HCT116 (cell line): Measurements from ENCODE around the gene GTF3C4. TPM values are rescaled to one million over a fixed set of nuclear protein-coding genes. Genes with fewer than 3 reads are reported as not detected.

Experiments
- ATAC-seq: fragments of 200-7000 bp; cut with Tn5 transposase; 2 replicates; pipeline ENCODE4 v1.9.1; 2020; ENCODE audit warnings: mild to moderate bottlenecking, moderate library complexity
- BruUV-seq: library from RNA; stranded (reverse); fragments of 400-500 nt; replicated peaks from 2 replicates; lab custom pipeline; 2021; lab: Mats Ljungman, UMichigan
- CTCF ChIA-PET: fragments of 300-600 bp; sonication (Branson Sonifier 250); formaldehyde crosslinking; loops from one replicate; lab custom pipeline; 2021; ENCODE audit warnings: antibody characterized with exemption; lab: Charles Lee
- POLR2A ChIA-PET: fragments of 300-600, 350-600 bp; sonication (Branson Sonifier 250); formaldehyde crosslinking; loops from one replicate; lab custom pipeline; 2021; ENCODE audit warnings: antibody characterized with exemption; lab: Charles Lee
- RAD21 ChIA-PET, 2 experiments: fragments of 300-600 bp; sonication (Branson Sonifier 250); formaldehyde crosslinking; loops; one replicate each; lab custom pipeline; 2023; ENCODE audit warnings: low total read pairs in 2 of 2; ENCODE audit not compliant: uncharacterized antibody in 2 of 2, unreplicated experiment in 2 of 2, low non-redundant PET in 1 of 2; lab: Charles Lee
- DNase-seq: peaks from one replicate; pipeline ENCODE4 v3.0.0-alpha.2; 2010; ENCODE audit warnings: low read depth, low spot score
- H2AFZ ChIP-seq: fragments of 200-600 bp; shearing (Covaris generic), sonication (generic); 2 replicates; pipeline ENCODE4 v1.6.1; 2017; ENCODE audit warnings: low read depth, mixed run types, mixed read lengths, antibody characterized with exemption, low read length; ENCODE audit not compliant: poor library complexity, severe bottlenecking
- H3K27ac ChIP-seq: 2 replicates; pipeline ENCODE4 v1.5.1; 2012; ENCODE audit warnings: low read depth, low read length
- H3K27me3 ChIP-seq: fragments of 200-600 bp; sonication (generic); 2 replicates; pipeline ENCODE4 v1.6.1; 2016; ENCODE audit warnings: mixed run types, low read length, mixed read lengths; ENCODE audit not compliant: insufficient read depth
- H3K36me3 ChIP-seq, 2 experiments: fragments of 200-500 bp in 1 of 2; fragments of 200-600 bp in 1 of 2; sonication (Bioruptor generic) in 1 of 2; sonication (generic) in 1 of 2; 2 replicates each; pipeline versions ENCODE4 v1.5.1 to v1.6.1; 2014 to 2016; ENCODE audit warnings: low read length in 2 of 2, inconsistent platforms in 1 of 2, mixed read lengths in 1 of 2, mixed run types in 1 of 2; ENCODE audit not compliant: insufficient read depth in 2 of 2, control insufficient read depth in 1 of 2
- H3K4me1 ChIP-seq, 2 experiments: fragments of 200-600 bp in 1 of 2; sonication (generic) in 1 of 2; 2 replicates each; pipeline versions ENCODE4 v1.5.1 to v1.6.1; 2012 to 2017; ENCODE audit warnings: low read length in 2 of 2, inconsistent platforms in 1 of 2, mild to moderate bottlenecking in 1 of 2, mixed read lengths in 1 of 2, mixed run types in 1 of 2, moderate library complexity in 1 of 2; ENCODE audit not compliant: insufficient read depth in 2 of 2, control insufficient read depth in 1 of 2
- H3K4me2 ChIP-seq: fragments of 200-600 bp; sonication (generic); 2 replicates; pipeline ENCODE4 v1.6.1; 2017; ENCODE audit warnings: mixed run types, low read length, mixed read lengths
- H3K4me3 ChIP-seq, 2 experiments: fragments of 200-600 bp in 1 of 2; sonication (generic) in 1 of 2; replicated peaks in 1 of 2; 2 replicates each; pipeline ENCODE4 v1.5.1; 2011 to 2016; ENCODE audit warnings: low read length in 2 of 2, control low read depth in 1 of 2, low read depth in 1 of 2, mild to moderate bottlenecking in 1 of 2, mixed read lengths in 1 of 2, mixed run types in 1 of 2
- H3K79me2 ChIP-seq: fragments of 200-600 bp; sonication (generic); 2 replicates; pipeline ENCODE4 v1.6.1; 2017; ENCODE audit warnings: mild to moderate bottlenecking, mixed run types, low read length, moderate library complexity, mixed read lengths; ENCODE audit not compliant: insufficient read depth
- H3K9ac ChIP-seq: fragments of 200-600 bp; sonication (generic); 2 replicates; pipeline ENCODE4 v1.6.1; 2016; ENCODE audit warnings: low read length, mixed read lengths
- H3K9me2 ChIP-seq: fragments of 200-600 bp; sonication (generic), shearing (Covaris generic); 2 replicates; pipeline ENCODE4 v1.6.1; 2017; ENCODE audit warnings: mixed run types, mild to moderate bottlenecking, moderate library complexity; ENCODE audit not compliant: insufficient read depth
- H3K9me3 ChIP-seq, 2 experiments: fragments of 200-500 bp in 1 of 2; fragments of 200-600 bp in 1 of 2; sonication (Bioruptor generic) in 1 of 2; sonication (generic) in 1 of 2; 2 replicates each; pipeline ENCODE4 v1.6.1; 2014 to 2017; ENCODE audit warnings: low read length in 2 of 2, mixed read lengths in 2 of 2, inconsistent platforms in 1 of 2, low read depth in 1 of 2, mild to moderate bottlenecking in 1 of 2, mixed run types in 1 of 2, moderate library complexity in 1 of 2; ENCODE audit not compliant: control insufficient read depth in 1 of 2, insufficient read depth in 1 of 2
- H4K20me1 ChIP-seq: fragments of 200-600 bp; sonication (generic), shearing (Covaris generic); 2 replicates; pipeline ENCODE4 v1.6.1; 2017; ENCODE audit warnings: mixed run types, mild to moderate bottlenecking, moderate library complexity; ENCODE audit not compliant: insufficient read depth
- EGR1 ChIP-seq: IDR thresholded peaks from 2 replicates; pipeline ENCODE4 v1.6.1; 2012; ENCODE audit warnings: low read depth
- EZH2phosphoT487 ChIP-seq: fragments of 200-600 bp; IDR thresholded peaks from 2 replicates; pipeline ENCODE4 v1.6.1; 2018; ENCODE audit warnings: antibody characterized with exemption, borderline replicate concordance
- FOSL1 ChIP-seq: IDR thresholded peaks from 2 replicates; pipeline ENCODE4 v1.6.1; 2012; ENCODE audit warnings: low read depth
- JUND ChIP-seq: IDR thresholded peaks from 2 replicates; pipeline ENCODE4 v1.6.1; 2012
- POLR2A ChIP-seq: IDR thresholded peaks from 2 replicates; pipeline ENCODE4 v1.7.0; 2011; ENCODE audit warnings: borderline replicate concordance; ENCODE audit not compliant: insufficient read depth, insufficient read length; ENCODE audit errors: extremely low read depth
- RAD21 ChIP-seq: IDR thresholded peaks from 2 replicates; pipeline ENCODE4 v1.6.1; 2012; ENCODE audit warnings: low read depth, mild to moderate bottlenecking
- REST ChIP-seq: IDR thresholded peaks from 2 replicates; pipeline ENCODE4 v1.6.1; 2012; ENCODE audit warnings: low read depth
- SIN3A ChIP-seq: IDR thresholded peaks from 2 replicates; pipeline ENCODE4 v1.6.1; 2012; ENCODE audit warnings: low read depth
- TCF7L2 ChIP-seq: IDR thresholded peaks from 2 replicates; pipeline ENCODE4 v1.7.0; 2011; ENCODE audit warnings: borderline replicate concordance, inconsistent platforms; ENCODE audit not compliant: insufficient read depth, insufficient read length; ENCODE audit errors: extremely low read depth
- YY1 ChIP-seq: IDR thresholded peaks from 2 replicates; pipeline ENCODE4 v1.6.1; 2011; ENCODE audit warnings: low read length, low read depth, moderate library complexity, mild to moderate bottlenecking; ENCODE audit not compliant: insufficient replicate concordance; ENCODE audit errors: extremely low read depth
- ZFX ChIP-seq: fragments of 450-650 bp; IDR thresholded peaks from 2 replicates; pipeline ENCODE4 v1.6.1; 2017
- ZNF274 ChIP-seq: fragments of 200-500 bp; sonication (Bioruptor generic); IDR thresholded peaks from 2 replicates; pipeline ENCODE4 v1.6.1; 2014; ENCODE audit warnings: mild to moderate bottlenecking, low read depth, low read length, inconsistent platforms
- intact Hi-C: fragments of 100-400 bp; cut with micrococcal nuclease; formaldehyde crosslinking; loops from 2 replicates; pipeline ENCODE4 v1.10.0; 2022
- total RNA-seq: library from RNA; stranded (reverse); gene quantifications from one replicate; pipeline ENCODE4 v1.2.1, GENCODE V29; 2021; ENCODE audit not compliant: unreplicated experiment

GTF3C4 gene
- total RNA-seq, 1 experiment from 2014 or later, result 26.4 TPM

- ATAC-seq, result peak; percentile 32; the same call in 1 of the 2 replicates
- ChIA-PET POLR2A (no interaction called here), CTCF (no interaction called here), RAD21 (no interaction called here)
- H3K79me2 ChIP-seq, result no peaks in the 10 kb centered on the region; the same call in 1 of the 2 replicates
- H4K20me1 ChIP-seq, result no peaks in the 10 kb centered on the region
- no TSS peak for BruUV-seq
- no peak overlapping the region for H3K9ac ChIP-seq
- no peak for DNase-seq
- no peak overlapping the region for H3K4me3 ChIP-seq
- H3K9me3 ChIP-seq, result no peaks in the 10 kb centered on the region
- H3K4me2 ChIP-seq, result no peak overlapping the region
- H3K27me3 ChIP-seq, result no peaks in the 10 kb centered on the region
- intact Hi-C loops, result no loop called here
- no peaks in the 10 kb centered on the region for H3K9me2 ChIP-seq
- peaks cover 18 to 55% of the 10 kb centered on the region in 2 experiments for H3K36me3 ChIP-seq
- no peaks in the 10 kb centered on the region for H3K4me1 ChIP-seq
- H2AFZ ChIP-seq, result no peak overlapping the region
- no peak for TF ChIP-seq YY1
- TF ChIP-seq EGR1, result no peak
- no peak for TF ChIP-seq POLR2A
- TF ChIP-seq ZNF274, result no peak
- TF ChIP-seq EZH2phosphoT487, result no peak
- TF ChIP-seq ZFX, result no peak
- no peak for TF ChIP-seq FOSL1
- TF ChIP-seq SIN3A, result no peak
- TF ChIP-seq JUND, result no peak
- no peak for TF ChIP-seq RAD21
- no peak for TF ChIP-seq REST
- no peak for TF ChIP-seq TCF7L2
- no peak overlapping the region for H3K27ac ChIP-seq
Observed at GRCh38 chr9:132631280-132631679, 39.0 kb upstream of the GTF3C4 start.
